H1 (cell line): ENCODE results near the gene PITPNC1. TPM values are rescaled to one million over a fixed set of nuclear protein-coding genes. Genes with fewer than 3 reads are reported as not detected.

Experiments
- BACH1 ChIP-seq: IDR thresholded peaks from 2 replicates; pipeline ENCODE4 v1.6.1; 2012; ENCODE audit warnings: low read length, improper control_type of control experiment
- PHF8 ChIP-seq: fragments of 200-600 bp; sonication (generic); conservative IDR thresholded peaks from 2 replicates; pipeline ENCODE4 v1.7.1; 2012; ENCODE audit warnings: low read depth, mild to moderate bottlenecking, inconsistent platforms, low read length, moderate library complexity
- polyA plus RNA-seq, 7 experiments: library from polyadenylated mRNA; depleted of rRNA in 3 of 7; stranded (reverse) in 5 of 7; unstranded in 2 of 7; fragments of >200 nt in 5 of 7; fragments of 200-250 nt in 2 of 7; gene quantifications; 1 replicate in 5 of 7; 2 replicates in 1 of 7; 4 replicates in 1 of 7; pipeline versions ENCODE4 v1.2.1 to v1.2.3, GENCODE V29; 2011 to 2013; ENCODE audit warnings: missing spikeins in 2 of 7, mixed read lengths in 2 of 7
- total RNA-seq: library from RNA; stranded (reverse); fragmentation: NEBNext Ultra II Directional; extraction: Animal tissue kit (Norgen Biotek cat#: 25700); gene quantifications from 2 replicates; pipeline ENCODE4 v1.2.1, GENCODE V29; 2021

Gene PITPNC1
- total and polyA plus RNA-seq, 2 of the 8 experiments (the other 6 are each of a cell fraction or from before 2014, with no cell fraction given): 17.6 to 54.7 TPM

GRCh38 chr17:67381929-67382257 lies 4.8 kb downstream of the PITPNC1 start (continued):
- no peak for TF ChIP-seq PHF8
- no peak for TF ChIP-seq BACH1
